Renal pelvis (tissue), 4 donors: ENCODE measurements around the gene PTPRM. TPM values are rescaled to one million over a fixed set of nuclear protein-coding genes. Genes with fewer than 3 reads are reported as not detected.

ENCODE experiments used
- DNase-seq: peaks from one replicate; pipeline ENCODE4 v3.0.0-alpha.2; 2013
- polyA plus RNA-seq, 3 donors: library from polyadenylated mRNA; unstranded; fragments of 120-200 nt; gene quantifications; one replicate each; pipeline ENCODE4 v1.2.1, GENCODE V29; 2013; ENCODE audit not compliant: insufficient read length in 3 of 3

The PTPRM gene
- polyA plus RNA-seq, 3 donors = 77.7 to 97.3 (median 83.7) TPM

DNA sequence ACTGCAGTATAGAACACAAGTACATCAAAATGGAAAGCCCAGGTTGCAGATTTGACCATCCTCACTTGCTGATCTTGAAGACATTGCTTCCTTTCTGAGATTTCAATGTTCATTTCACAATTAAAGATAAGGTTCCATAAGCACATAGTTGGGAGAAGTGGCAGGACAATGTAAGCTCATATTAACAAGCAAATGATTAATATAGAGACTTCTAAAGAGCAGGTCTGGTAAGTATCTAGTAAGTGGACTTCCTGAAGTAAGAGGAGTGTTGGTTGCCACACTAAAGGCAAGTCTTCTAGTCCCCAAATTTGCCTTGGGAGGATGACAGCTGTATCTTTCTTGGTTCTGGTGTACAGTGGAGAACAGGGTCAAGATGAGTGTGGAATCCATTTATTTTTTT, 1.4 kb upstream of the PTPRM start:
- no peak for DNase-seq

DNA sequence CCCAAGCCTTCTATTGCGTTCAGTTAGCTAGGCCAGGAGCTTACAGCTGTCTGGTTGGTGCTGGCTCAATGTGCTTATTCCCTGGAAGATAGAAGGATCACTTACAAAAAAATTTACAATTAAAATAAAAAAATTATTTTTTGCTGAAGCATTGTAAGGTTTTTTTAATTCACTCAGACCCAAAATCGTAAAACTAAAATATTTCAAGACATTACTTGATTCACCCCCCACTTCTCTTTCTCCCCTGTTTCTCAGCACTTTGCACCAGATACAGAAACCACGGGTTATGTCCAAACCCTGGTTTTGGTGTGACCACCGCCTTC, 911 bp upstream of the PTPRM start:
- no peak for DNase-seq

- DNase-seq = no peak
Measured at GRCh38 chr18:7567474-7568425, 634 bp downstream of the PTPRM start.

GRCh38 chr18:7568426-7568825, 1.3 kb downstream of the PTPRM start:
- peak; percentile 74 for DNase-seq

GRCh38 chr18:7571626-7572025, 4.5 kb downstream of the PTPRM start:
- no peak for DNase-seq

GRCh38 chr18:7572822-7573221, 5.7 kb downstream of the PTPRM start:
- no peak for DNase-seq

- no peak for DNase-seq
Measured at GRCh38 chr18:7575465-7576028, 8.4 kb downstream of the PTPRM start.

DNA sequence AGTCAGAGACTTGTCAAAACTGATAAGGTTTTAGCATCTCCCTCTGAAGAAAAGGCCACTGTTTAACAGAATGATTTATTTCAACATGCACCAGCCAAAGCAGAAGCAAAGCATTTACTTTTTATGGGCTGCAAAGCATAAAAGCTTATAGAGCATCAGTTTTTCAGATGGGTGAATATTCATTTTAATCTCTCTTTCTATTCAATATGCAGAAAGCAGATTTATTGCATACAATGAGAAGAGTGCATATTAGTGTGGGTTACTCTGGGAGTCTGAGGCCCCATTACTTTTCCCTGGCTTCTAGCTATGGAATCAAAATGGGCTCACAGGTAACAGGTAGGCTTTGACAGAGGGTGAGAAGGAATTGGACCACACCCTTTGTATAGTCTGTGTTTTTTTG, 9.0 kb downstream of the PTPRM start:
- DNase-seq = no peak

DNA sequence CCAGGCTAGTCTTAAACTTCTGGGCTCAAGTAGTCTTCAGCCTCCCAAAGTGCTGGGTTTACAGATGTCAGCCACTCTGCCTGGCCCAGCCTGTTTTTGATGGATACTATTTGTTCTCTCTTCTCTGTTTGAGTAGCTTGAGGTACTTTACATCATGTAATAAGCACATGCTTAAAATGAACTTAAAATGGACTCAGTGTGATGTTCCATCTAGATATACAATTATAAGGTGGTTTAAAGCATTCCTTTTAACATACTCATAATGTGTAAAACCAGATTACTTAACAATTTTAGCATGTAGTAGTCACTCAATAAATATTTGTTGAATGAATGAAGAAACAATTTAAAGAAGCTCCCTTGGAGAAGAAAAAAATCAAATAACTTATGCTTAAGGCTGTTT, 9.6 kb downstream of the PTPRM start:
- no peak for DNase-seq

DNA sequence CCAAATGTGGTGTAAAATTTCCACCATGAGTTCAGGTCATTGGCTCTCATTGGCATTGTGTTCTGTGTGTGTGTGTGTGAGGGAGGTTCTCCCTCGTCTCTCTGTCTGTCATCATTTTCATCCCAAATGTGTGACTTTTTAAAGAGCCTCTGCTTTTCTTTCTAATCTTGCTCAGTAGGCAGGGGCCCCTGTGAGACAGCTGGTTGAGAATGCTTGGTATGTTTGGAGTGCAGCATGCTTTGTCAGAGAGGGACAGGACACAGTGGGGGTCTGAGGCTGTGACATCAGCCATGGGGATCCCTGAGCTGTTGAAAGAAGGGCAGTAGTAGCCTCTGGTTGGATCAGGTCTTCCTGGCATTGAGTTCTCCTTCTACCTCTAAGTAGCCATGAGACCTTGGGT, 10.6 kb downstream of the PTPRM start:
- no peak for DNase-seq

DNA sequence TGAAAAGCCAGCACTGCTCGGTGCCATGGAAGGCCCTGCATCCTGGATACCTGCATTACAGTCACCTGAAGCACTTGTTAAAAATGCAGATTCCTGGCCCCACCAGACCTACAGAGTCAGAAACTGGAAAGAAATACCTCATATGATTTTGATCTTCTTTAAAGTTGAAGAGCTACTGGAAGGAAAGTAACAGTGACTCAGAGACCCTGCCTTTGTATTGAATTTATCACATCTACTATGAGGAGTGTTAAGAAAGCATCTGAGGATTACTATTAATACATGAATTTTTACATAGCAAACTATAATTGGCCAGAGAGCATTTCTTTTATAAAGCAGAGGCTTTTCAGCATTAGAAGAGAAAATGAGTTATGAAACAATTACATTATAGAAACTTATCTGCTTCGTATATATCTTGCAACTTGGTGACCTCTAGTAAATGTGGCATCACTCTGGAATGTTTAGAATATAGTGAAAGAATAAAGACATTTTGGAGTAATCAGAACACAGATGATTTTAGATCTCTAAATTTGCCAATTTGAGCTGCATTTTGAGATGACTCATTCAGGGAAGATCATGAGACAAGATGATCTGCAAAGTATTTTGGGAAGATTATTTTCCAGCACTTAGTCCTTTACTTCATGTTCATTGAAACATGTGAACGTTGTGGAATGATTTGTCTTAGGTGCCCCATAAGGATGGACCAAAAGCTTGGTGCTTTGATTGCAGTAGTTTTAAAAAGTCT, 12.2 kb downstream of the PTPRM start:
- DNase-seq = no peak

DNA sequence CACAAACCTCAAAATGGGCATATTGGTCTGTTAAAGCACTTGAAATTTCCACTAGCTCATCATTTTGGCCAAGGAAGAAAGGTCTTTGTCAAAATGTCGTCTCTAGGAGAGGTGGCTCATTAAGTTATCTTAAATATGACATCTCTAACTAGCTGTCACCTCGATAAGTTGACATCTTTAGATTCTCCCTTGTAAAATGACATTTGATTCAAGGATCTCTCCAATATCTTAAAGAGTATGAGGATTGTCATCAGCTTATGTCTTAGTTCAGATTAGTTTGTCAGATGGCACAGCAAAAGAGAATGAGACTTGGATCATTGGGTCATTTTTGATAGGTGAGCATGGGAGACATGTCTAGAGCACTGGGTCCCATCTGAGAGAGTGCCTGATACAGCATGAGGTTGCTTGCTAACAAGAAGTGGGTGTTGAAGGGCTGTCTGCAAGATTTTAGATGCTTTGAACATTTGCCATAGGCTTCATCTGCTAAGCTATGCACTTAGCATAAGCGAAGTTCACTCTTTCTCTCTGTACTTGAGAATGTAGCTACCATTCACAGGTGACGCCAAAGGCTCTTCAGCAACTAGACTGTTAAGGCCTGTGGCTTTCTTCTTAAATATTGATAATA, 12.9 kb downstream of the PTPRM start:
- no peak for DNase-seq

GRCh38 chr18:7584646-7585275, 17.6 kb downstream of the PTPRM start:
- DNase-seq = no peak

DNA sequence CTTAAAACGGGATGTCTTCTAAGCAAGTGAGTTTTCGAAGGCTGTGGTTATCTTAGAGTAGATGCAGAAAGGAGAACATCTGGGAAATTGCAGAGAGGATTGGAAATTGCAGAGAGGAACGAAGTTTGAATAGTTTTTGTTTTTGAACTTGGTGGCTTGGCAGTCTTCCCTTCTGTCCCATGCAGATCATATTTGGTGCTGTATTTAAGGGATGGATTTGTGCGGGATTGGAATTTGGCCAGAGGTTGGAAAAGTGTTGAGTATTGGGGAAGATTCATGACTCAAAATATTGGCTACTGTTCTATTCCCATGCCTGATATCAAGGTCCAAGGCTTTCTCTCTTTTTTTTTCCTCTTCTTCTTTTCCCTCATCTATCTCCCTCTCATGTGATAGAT, 18.2 kb downstream of the PTPRM start:
- no peak for DNase-seq

DNA sequence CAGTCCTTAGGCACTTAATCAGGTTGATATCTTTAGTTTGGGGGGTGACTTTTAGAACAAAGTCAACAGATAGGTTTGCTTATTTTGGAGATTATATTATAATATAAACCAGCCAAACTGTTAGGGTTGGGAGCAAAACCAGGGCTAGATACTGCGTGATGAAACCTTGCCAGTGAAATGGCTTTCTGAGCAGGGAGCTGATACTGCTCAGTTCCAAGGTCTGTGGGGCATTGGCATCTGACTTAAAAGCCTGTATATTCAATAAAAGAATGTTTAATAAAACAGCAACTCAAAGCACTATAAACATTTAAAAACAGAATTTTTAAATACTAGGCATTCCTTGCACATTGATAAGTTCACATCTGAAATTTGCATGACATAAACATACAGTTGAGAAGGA, 19.3 kb downstream of the PTPRM start:
- DNase-seq = no peak

- DNase-seq = no peak
Measured at GRCh38 chr18:7590826-7591560, 23.9 kb downstream of the PTPRM start.

GRCh38 chr18:7592305-7593071, 25.4 kb downstream of the PTPRM start:
- DNase-seq = no peak

DNA sequence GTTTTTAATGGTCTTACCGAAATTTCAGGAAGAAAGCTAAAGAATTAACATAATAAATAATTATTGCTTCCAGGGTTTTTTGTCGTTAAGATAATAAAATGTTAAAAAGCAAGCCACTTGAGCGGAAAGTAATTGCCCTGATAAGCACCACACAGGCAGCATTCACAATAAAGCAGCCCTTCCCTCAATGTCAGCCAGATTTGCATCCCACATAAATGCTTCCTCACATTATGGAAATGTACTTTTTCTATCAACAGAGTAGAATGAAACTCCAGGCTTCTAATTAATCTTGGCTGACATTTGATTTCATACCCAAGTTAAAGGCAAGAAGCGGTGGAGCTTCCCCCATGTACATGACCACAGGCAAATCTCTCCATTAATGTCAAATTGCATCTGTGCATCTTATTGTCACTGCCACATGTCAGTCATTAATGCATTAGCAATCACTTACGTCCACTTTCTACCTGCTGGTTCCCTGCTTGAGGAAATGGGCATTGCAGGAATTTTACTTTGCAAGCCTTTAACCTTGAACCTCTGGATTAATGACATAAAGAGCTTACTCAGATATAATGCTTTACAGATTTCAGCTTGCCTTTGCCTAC, 26.2 kb downstream of the PTPRM start:
- no peak for DNase-seq

- DNase-seq = no peak
Measured at GRCh38 chr18:7596147-7596546, 29.0 kb downstream of the PTPRM start.

GRCh38 chr18:7597500-7597899, 30.4 kb downstream of the PTPRM start:
- no peak for DNase-seq
